GM19193 (cell line): ENCODE data around the gene PBX3.

Source experiments
- POLR2A ChIP-seq: IDR thresholded peaks from 4 replicates; pipeline ENCODE4 v1.6.1; 2011; ENCODE audit not compliant: insufficient read depth, insufficient read length; ENCODE audit errors: extremely low read depth

Gene PBX3

DNA sequence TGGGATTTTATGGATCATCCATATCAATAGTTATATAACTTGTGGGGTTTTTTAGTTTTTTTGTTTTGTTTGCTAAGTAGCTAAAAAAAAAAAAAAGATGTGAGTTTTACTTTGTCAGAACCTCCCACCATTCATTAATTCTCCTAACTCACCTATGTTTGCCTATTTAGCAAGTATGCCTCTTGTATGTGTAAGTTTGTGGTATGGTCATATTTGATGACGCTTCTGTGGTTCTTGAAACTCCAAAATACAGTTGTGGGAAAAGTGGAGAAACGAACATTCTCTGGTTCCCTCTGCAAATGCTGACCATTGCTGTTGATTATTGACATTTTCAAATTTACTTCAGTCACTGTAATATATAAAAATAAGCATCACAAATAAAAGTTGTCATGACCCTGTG lies 75.7 kb downstream of the PBX3 start:
- TF ChIP-seq POLR2A, result no peak

DNA sequence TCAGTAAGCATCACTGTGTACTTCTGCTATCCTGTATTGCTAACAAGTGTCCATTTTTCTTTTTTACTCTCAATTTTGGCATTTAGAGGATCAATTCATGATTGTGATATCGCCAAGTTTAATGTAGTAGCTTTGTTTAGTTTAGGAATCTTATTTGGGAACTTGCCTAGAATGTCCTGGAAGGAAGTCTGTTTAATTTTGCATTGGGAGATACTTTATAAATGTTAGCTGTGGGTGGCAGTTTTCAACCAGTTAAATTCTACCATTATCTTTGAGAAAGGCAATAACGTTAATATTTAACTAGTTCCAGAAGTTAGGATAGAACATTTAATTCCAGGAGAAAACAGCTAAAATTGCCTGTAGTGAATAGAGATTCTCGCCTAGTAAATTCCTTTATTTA lies 78.6 kb downstream of the PBX3 start:
- no peak for TF ChIP-seq POLR2A

DNA sequence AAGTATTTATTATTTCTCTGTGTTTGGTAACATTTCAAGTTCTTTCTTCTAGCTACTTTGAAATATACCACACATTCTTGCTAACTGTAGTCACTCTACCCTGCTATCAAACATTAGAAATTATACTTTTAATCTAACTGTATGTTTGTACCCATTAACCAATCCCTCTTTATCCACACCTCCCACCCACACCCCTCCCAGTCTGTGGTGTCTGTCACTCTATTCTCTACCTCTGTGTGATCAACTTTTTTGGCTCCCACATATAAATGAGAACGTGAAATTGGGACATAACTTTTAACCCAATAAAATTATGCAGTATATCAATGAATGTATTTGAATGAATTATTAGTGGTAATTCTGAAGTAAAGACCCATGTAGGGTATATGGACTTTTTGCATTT lies 79.7 kb downstream of the PBX3 start:
- TF ChIP-seq POLR2A, result no peak

GRCh38 chr9:125829743-125830142 lies 82.6 kb downstream of the PBX3 start:
- TF ChIP-seq POLR2A, result peak; percentile 29

DNA sequence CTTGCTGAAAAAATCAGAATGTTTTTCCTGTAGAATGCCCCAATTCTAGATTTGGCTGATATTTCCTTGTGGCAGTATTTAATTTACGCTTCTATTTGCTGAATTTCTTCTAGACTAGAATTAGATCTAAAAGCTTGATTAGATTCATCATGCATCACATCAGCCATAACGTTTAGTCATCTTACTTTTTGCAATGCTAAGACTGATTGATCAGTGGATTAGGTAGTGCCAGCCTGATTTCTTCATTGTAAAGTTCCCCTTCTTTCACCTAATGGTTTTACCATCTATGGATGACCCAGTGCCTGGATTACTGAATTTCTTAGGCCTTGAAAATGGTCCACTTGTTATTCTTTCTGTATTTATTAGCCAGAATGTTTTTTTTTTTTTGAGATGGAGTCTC lies 83.9 kb downstream of the PBX3 start:
- TF ChIP-seq POLR2A, result no peak

DNA sequence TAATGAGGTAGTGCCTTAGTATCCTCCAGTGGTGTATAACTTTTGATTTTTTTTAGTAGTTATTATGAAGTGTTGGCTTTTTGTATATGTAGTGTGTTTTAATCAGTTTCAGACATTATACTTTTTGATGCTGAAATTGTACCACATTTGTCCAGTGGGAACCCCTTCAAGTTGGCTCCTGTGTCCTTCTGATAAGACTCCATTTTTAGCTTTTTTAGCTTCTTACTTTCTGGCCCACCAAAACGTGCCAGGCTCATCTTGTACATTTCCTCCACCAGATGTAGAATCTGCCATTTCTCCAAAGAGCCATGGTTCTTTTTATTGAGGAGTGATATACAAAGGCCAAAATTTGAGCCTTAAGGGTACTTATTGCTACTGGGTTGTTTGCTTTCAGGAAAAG lies 84.4 kb downstream of the PBX3 start:
- TF ChIP-seq POLR2A, result no peak

- no peak for TF ChIP-seq POLR2A
Measured at GRCh38 chr9:125835655-125836054, 88.5 kb downstream of the PBX3 start.

DNA sequence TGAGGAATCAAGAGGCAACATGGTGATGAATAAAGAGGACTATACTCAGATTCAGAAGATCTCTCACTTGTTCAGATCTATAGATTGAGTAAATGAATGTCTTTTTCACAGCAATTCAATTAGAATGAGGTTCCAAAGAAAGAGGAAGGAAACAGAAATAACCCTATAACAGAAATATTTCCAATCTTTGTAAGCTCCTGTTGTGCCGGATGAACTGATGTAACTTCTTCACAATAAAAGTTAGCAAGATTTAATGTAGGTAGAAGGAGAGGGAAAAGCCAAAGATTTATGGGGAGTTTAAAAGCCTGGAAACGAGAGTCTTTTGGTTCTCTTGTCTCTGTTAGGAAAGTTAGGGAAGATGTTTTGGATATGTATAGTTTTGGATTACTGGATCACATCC lies 92.1 kb downstream of the PBX3 start:
- TF ChIP-seq POLR2A, result no peak

DNA sequence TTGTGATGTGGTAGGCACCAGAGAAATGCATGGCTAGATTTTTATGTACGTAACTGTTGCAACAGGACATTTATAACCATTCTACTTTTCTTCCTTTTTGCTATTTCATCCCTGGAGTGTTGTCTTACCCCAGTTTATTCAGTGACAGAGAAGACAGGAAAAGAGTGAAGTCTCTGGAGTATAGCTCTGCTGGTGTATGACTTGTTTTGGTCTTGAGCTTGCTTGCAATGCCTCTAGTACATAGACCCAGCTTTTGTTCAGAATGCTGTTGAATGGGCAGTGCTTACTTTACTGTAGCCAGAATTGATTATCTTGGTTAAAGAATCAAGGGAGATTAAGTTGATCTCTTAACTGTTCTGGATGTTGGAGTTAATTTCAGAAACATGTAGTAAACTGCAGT lies 94.3 kb downstream of the PBX3 start:
- TF ChIP-seq POLR2A, result no peak

GRCh38 chr9:125842242-125842641 lies 95.1 kb downstream of the PBX3 start:
- TF ChIP-seq POLR2A, result no peak

- TF ChIP-seq POLR2A, result no peak
Measured at GRCh38 chr9:125843646-125844045, 96.5 kb downstream of the PBX3 start.

- TF ChIP-seq POLR2A, result no peak
Measured at GRCh38 chr9:125844611-125845010, 97.4 kb downstream of the PBX3 start.

DNA sequence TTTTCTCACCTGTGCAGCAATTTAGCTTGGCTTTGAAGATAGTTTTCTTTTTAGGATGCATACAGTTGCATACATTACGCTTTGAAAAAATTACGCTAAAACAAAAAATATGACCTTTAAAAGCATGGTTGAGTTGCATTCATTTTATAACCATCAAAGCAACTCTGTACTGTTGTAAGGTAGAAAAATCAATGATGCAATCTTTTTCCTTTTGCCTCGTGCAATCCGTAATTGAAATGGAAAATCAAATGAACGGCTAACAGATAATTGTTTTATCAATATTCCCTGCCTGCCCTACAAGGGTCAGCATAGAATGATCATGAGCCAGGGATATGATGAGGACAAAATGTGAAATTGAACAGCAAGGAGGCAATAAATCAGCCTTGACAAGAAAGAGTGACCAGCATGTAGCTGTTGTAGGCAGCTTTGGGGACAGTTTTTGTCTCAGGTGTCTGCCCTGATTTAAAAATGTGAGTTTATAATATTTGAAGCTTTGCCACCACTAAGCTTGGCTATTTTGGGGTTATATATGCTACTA lies 98.2 kb downstream of the PBX3 start:
- no peak for TF ChIP-seq POLR2A

GRCh38 chr9:125847735-125848134 lies 100.6 kb downstream of the PBX3 start:
- no peak for TF ChIP-seq POLR2A

- TF ChIP-seq POLR2A, result no peak
Measured at GRCh38 chr9:125850106-125850632, 103.0 kb downstream of the PBX3 start.

DNA sequence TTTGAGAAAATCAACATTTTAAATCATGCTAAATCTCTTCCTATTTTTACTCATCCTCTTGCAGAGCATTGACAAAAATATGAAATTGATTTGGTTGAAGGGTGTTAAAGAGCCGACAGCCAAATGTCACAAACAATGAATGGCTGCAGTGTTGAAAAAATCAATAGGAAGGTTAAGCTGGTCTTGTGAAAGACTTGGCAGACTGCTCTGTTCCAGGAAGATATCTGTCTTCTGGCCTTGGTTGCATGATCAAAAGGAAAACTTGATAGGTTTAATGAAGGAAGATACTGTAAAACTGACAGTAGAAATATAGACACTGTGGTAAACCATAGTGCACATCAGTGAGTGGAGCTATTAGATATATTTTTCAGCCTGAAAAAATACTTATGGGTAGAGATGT lies 103.6 kb downstream of the PBX3 start:
- no peak for TF ChIP-seq POLR2A

DNA sequence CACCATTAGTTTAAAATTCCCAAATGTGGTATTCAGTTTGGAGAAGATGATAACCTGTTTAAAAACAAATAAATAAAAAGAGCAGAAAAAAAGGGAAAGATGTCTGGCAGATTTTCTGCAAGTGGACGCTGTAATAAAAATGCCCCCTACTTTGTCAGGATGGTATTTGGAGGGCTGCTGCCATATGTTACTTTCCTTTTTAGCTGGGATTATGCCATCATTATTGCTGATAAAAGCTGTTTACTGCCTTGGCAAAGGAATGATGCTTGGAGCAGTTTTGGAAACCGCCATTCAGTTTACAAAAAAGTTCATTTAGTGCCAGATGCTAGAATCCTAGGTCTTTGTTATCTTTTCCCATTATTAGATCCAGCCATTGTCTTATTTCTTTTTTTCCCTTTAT lies 104.8 kb downstream of the PBX3 start:
- TF ChIP-seq POLR2A, result no peak
